Motor neuron (in vitro differentiated cells): ENCODE measurements around the gene OXSM. TPM values are rescaled to one million over a fixed set of nuclear protein-coding genes. Genes with fewer than 3 reads are reported as not detected.

Source experiments
- ATAC-seq, 8 experiments: fragments of 200-7000 bp; cut with Tn5 transposase; replicated peaks in 6 of 8; 2 replicates each; pipeline ENCODE4 v1.8.0; 2021; ENCODE audit warnings: mild to moderate bottlenecking in 8 of 8, moderate library complexity in 8 of 8
- H3K27ac ChIP-seq, 2 donors: fragments of 250-450 bp; sonication (Bioruptor Pico); 2 replicates each; pipeline ENCODE4 v1.9.0; 2021; ENCODE audit warnings: antibody characterized with exemption in 2 of 2, mild to moderate bottlenecking in 2 of 2, moderate library complexity in 1 of 2
- H3K4me1 ChIP-seq, 2 donors: fragments of 250-450 bp; sonication (Bioruptor Pico); replicated peaks in 1 of 2; 2 replicates each; pipeline ENCODE4 v1.6.1; 2021; ENCODE audit warnings: antibody characterized with exemption in 2 of 2, mild to moderate bottlenecking in 2 of 2, moderate library complexity in 1 of 2
- H3K4me3 ChIP-seq, 5 donors: fragments of 250-450 bp; sonication (Bioruptor Pico); 2 replicates each; pipeline ENCODE4 v1.9.0; 2021; ENCODE audit warnings: antibody characterized with exemption in 5 of 5, mild to moderate bottlenecking in 5 of 5, moderate library complexity in 4 of 5
- WGBS, 10 experiments: fragments of 450-650 bp; shearing (Covaris generic); methylation state at CpG; one replicate each; pipeline ENCODE4 v1.0.0; 2022; 5-methylcytosine and 5-hydroxymethylcytosine counted together
- in situ Hi-C, 9 experiments: fragments of 400-800 bp; cut with MboI; loops; one replicate each; pipeline ENCODE4 v1.15.0; 2021; ENCODE audit warnings: low sequenced_read_pairs in 9 of 9, low pct_unique_long_range_greater_than_20kb in 2 of 9; ENCODE audit not compliant: unreplicated experiment in 9 of 9
- total RNA-seq, 8 experiments: library from RNA; unstranded; fragments of 300-600 nt; gene quantifications; 2 replicates each; pipeline versions ENCODE4 v1.2.3 to v1.2.4, GENCODE V29; 2022

OXSM gene
- total RNA-seq, 8 experiments from 2014 or later = 6.8 to 28.1 (median 10.2) TPM

DNA sequence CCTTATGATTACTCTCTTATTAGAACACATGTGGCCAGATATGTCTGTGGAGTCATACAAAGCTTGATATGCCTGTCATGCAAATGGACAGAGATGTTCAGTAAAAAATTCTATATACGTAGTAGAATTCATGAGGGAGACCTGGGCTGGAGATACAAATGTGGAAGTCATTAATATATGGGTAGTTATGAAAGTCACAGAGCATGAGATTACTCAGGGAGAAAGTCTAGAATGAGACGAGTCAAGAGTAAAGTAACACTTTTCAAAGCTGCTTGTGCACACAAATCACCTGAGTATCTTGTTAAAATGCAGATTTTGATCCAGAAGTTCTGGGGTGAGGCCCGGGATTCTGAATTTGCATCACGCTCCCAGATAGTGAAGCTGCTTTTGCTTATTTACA lies 28.4 kb downstream of the OXSM start:
- no peak for ATAC-seq
- H3K4me1 ChIP-seq = peaks cover 11 to 12% of the 10 kb centered on the region in 2 donors
- in situ Hi-C loops = no loop called here
- H3K27ac ChIP-seq = no peak overlapping the region
- 20 to 96% (median 92%) methylated on average over 2 to 4 of the region's 4 CpGs for WGBS, 10 experiments
- H3K4me3 ChIP-seq = no peak overlapping the region

- peak; percentile 96 to 99 (median 98) for ATAC-seq
These were observed 30.5 kb downstream of the OXSM start for GRCh38 chr3:25820366-25820765.

DNA sequence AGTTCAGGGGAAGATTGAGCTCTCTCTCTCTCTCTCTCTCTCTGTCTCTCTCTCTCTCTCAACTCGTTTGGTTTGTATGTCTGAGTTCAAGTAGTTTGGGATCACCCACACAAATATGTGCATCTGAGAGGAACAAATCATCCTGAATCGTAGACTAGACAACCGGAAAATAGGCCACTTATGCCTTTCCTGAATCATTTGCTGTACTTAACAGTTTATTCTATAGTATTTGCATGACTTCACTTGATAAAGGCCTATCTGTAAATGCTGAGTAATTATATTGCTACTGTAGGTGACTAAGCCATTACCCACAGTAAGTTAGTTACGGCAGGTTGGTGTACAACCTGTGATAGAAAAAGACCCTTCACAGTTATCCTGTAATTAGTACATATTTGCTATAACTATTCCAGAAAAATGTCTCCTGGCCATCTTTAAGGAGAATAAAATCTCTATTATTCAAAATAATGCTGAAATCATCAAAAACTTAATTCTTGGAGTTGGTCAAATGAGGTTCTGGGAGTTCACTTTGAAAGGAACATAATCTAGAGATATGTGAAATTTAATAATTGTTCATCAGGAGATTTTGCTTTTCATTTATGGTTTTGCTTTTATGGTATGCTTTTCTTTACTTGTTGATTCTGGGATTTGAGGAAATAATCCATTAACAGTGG lies 31.1 kb downstream of the OXSM start:
- in situ Hi-C loops = no loop called here
- H3K4me3 ChIP-seq = no peak overlapping the region
- WGBS, 10 experiments = 3 to 100% (median 80%) methylated on average over 1 to 4 of the region's 4 CpGs; no CpG with 5 or more reads in 3 of the 10 experiments
- peaks cover 11 to 12% of the 10 kb centered on the region in 2 donors for H3K4me1 ChIP-seq
- ATAC-seq = peak in 1 of 8 experiments; percentile 17
- peak overlapping the region; percentile 2 to 71 for H3K27ac ChIP-seq

More at GRCh38 chr3:25820366-25820765, 30.5 kb downstream of the OXSM start:
- in situ Hi-C loops = no loop called here
- Histone ChIP-seq H3K27ac (peak overlapping the region; percentile 2 to 71), H3K4me3 (no peak overlapping the region), H3K4me1 (peaks cover 11 to 12% of the 10 kb centered on the region in 2 donors)

DNA sequence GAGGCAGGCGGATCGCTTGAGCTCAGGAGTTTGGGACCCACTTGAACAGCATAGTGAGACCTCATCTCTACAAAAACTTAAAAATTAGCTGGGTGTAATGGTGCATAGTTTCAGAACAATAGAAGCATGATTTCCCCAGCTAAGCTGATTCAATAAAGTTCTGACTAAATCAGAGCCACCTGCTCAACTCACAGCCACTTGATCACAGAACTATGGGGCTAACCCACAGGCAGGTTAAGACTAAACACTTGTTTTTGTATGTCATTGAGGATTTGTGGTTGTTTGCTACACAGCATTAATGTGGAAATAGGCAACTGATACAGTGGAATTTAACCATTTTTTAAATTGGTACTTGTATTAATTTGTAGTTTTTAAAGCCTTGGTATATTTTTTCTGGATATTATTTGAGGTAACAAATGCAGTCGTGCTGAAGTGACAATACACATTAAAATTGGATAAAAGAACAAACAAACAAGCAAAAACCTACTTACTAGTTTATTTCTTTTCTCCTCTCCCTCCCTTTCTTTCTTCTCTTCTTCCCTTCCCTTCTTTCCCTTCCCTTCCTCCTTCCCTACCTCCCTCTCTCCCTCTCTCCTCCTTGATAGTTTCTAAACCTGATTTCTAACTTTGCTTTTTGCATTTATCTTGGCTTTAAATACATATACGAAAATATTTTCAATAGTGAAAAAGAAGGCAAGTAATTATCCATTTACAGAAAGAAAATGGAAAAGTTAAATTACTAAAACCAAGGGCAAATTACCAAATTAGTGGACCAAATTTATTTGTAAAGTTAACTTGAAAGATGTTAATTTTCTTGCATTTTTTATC lies 32.1 kb downstream of the OXSM start:
- Histone ChIP-seq H3K4me1 (peaks cover 7 to 8% of the 10 kb centered on the region in 2 donors), H3K4me3 (no peak overlapping the region), H3K27ac (no peak overlapping the region)
- in situ Hi-C loops = no loop called here
- WGBS, 10 experiments = 11 to 89% (median 67%) methylated on average over 2 to 4 of the region's 4 CpGs
- no peak for ATAC-seq

- Histone ChIP-seq H3K27ac (no peak overlapping the region), H3K4me1 (peaks cover 7 to 8% of the 10 kb centered on the region in 2 donors), H3K4me3 (no peak overlapping the region)
- no peak for ATAC-seq
- 90 to 100% (median 93%) methylated on average over 2 to 3 of the region's 3 CpGs; no CpG with 5 or more reads in 2 of the 10 experiments for WGBS, 10 experiments
- in situ Hi-C loops = no loop called here
These were observed 33.4 kb downstream of the OXSM start for GRCh38 chr3:25823314-25823713.

- Histone ChIP-seq H3K4me3 (no peak overlapping the region), H3K27ac (no peak overlapping the region), H3K4me1 (no peaks in the 10 kb centered on the region)
- in situ Hi-C loops = loop anchor here in 2 of 9 experiments (25.0 kb wide), 2 partner anchors 164 to 189 kb away; partner anchors contain the start of gene TOP2B (in 1 of the 2)
- WGBS, 10 experiments = 20 to 100% (median 85%) methylated on average over 1 to 2 of the region's 2 CpGs; no CpG with 5 or more reads in 2 of the 10 experiments
- no peak for ATAC-seq
These were observed 36.6 kb downstream of the OXSM start for GRCh38 chr3:25826510-25826909.

- ATAC-seq = peak in 7 of 8 experiments; percentile 19 to 57 (median 37)
- Histone ChIP-seq H3K4me1 (no peaks in the 10 kb centered on the region), H3K4me3 (no peak overlapping the region), H3K27ac (no peak overlapping the region)
- WGBS, 10 experiments = 28 to 76% (median 52%) methylated on average over 3 to 6 of the region's 6 CpGs; no CpG with 5 or more reads in 1 of the 10 experiments
- in situ Hi-C loops = loop anchor here in 2 of 9 experiments (25.0 kb wide), 2 partner anchors 168 to 193 kb away; partner anchors contain the start of gene TOP2B (in 1 of the 2)
These were observed 40.7 kb downstream of the OXSM start for GRCh38 chr3:25830373-25831280.

GRCh38 chr3:25831578-25831977 lies 41.7 kb downstream of the OXSM start:
- in situ Hi-C loops = loop anchor here in 2 of 9 experiments (25.0 kb wide), 2 partner anchors 169 to 194 kb away; partner anchors contain the start of gene TOP2B (in 1 of the 2)
- 3 to 46% (median 15%) methylated on average over 1 to 3 of the region's 3 CpGs; no CpG with 5 or more reads in 2 of the 10 experiments for WGBS, 10 experiments
- Histone ChIP-seq H3K4me3 (no peak overlapping the region), H3K4me1 (no peaks in the 10 kb centered on the region), H3K27ac (no peak overlapping the region)
- peak in 3 of 8 experiments; percentile 62 to 74 (median 66) for ATAC-seq

GRCh38 chr3:25834346-25834745 lies 44.5 kb downstream of the OXSM start:
- ATAC-seq = no peak
- Histone ChIP-seq H3K4me1 (no peaks in the 10 kb centered on the region), H3K4me3 (no peak overlapping the region), H3K27ac (no peak overlapping the region)
- in situ Hi-C loops = loop anchor here in 2 of 9 experiments (25.0 kb wide), 2 partner anchors 172 to 197 kb away; partner anchors contain the start of gene TOP2B (in 1 of the 2)

- no peak for ATAC-seq
- in situ Hi-C loops = loop anchor here in 2 of 9 experiments (25.0 kb wide), 2 partner anchors 174 to 199 kb away; partner anchors contain the start of gene TOP2B (in 1 of the 2)
These were observed 46.7 kb downstream of the OXSM start for GRCh38 chr3:25836579-25836978.

DNA sequence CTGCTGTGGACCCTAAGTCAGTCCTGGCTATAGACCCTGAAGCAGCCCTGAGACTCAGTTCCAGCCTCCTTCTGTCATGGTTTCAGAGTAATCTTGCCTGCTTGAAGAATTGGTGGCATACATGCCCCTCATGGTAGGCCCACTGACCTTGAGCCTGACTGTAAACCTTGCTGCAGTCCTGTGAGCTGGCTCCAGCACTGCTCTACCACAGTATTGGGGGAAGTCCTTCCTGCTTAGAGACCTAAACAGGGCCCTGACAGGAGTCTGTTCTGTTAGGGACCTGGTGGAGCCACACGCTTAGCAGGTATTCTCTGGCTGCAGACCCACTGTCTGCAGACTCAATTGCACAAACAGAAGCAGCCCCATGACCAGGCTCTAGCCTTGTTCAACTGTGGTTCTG lies 47.1 kb downstream of the OXSM start:
- no peak overlapping the region for H3K27ac ChIP-seq
- in situ Hi-C loops = loop anchor here in 2 of 9 experiments (25.0 kb wide), 2 partner anchors 175 to 200 kb away; partner anchors contain the start of gene TOP2B (in 1 of the 2)
- 0 to 86% (median 63%) methylated on average over 1 of the region's 1 CpG; no CpG with 5 or more reads in 6 of the 10 experiments for WGBS, 10 experiments
- H3K4me1 ChIP-seq = no peaks in the 10 kb centered on the region
- H3K4me3 ChIP-seq = no peak overlapping the region
- no peak for ATAC-seq

More at GRCh38 chr3:25836579-25836978, 46.7 kb downstream of the OXSM start:
- Histone ChIP-seq H3K4me1 (no peaks in the 10 kb centered on the region), H3K4me3 (no peak overlapping the region), H3K27ac (no peak overlapping the region)
- 40 to 100% (median 83%) methylated on average over 1 of the region's 2 CpGs; no CpG with 5 or more reads in 7 of the 10 experiments for WGBS, 10 experiments

GRCh38 chr3:25840099-25840498 lies 50.2 kb downstream of the OXSM start:
- Histone ChIP-seq H3K4me1 (no peaks in the 10 kb centered on the region), H3K27ac (no peak overlapping the region), H3K4me3 (no peak overlapping the region)
- 51 to 98% (median 87%) methylated on average over 2 to 3 of the region's 3 CpGs for whole genome bisulfite sequencing, 10 experiments
- ATAC-seq = no peak
- in situ Hi-C loops = loop anchor here in 2 of 9 experiments (25.0 kb wide), 2 partner anchors 178 to 203 kb away; partner anchors contain the start of gene TOP2B (in 1 of the 2)
